K562 (cell line): ENCODE results near the gene CEMIP. TPM values are rescaled to one million over a fixed set of nuclear protein-coding genes. Genes with fewer than 3 reads are reported as not detected.

Source experiments
- ATAC-seq: fragments of 200-7000 bp; cut with Tn5 transposase; 3 replicates; pipeline ENCODE4 v1.9.1; 2020; ENCODE audit warnings: moderate library complexity
- BruUV-seq: library from RNA; stranded (reverse); fragments of 400-500 nt; replicated peaks from 2 replicates; lab custom pipeline; 2021; lab: Mats Ljungman, UMichigan
- CTCF ChIA-PET: fragments of 300-600 bp; formaldehyde crosslinking; extraction: SDS; loops from one replicate; lab custom pipeline; 2021; ENCODE audit warnings: low intra/inter-chr PET ratio; lab: Yijun Ruan, JAX
- POLR2A ChIA-PET: fragments of 300-600, 350-650 bp; sonication (Branson Sonifier 250); formaldehyde crosslinking; extraction: SDS; loops from one replicate; lab custom pipeline; 2021; ENCODE audit warnings: antibody characterized with exemption, inconsistent platforms; lab: Yijun Ruan, JAX
- DNase-seq, 4 experiments: peaks; one replicate each; pipeline versions ENCODE4 v3.0.0 to v3.0.0-alpha.2; 2011 to 2018; ENCODE audit warnings: low spot score in 3 of 4, mixed read lengths in 3 of 4; ENCODE audit errors: extremely low read depth in 1 of 4
- FAIRE-seq: peaks from 2 replicates; lab custom pipeline; 2011; peaks lifted over from hg19 to GRCh38; lab: Jason Lieb, UNC
- H2AFZ ChIP-seq: 2 replicates; pipeline ENCODE4 v1.6.0; 2011; ENCODE audit warnings: low read depth, low read length, control low read depth, inconsistent platforms
- H3K27ac ChIP-seq: fragments of 200-600 bp; 3 replicates; pipeline ENCODE4 v1.8.0; 2011; ENCODE audit warnings: low read depth, mild to moderate bottlenecking, control low read depth, inconsistent platforms, low read length, moderate library complexity, mixed read lengths; ENCODE audit errors: extremely low read depth
- H3K27me3 ChIP-seq, 2 experiments: fragments of 300-600 bp in 1 of 2; 2 replicates in 1 of 2; 3 replicates in 1 of 2; pipeline versions ENCODE4 v1.6.0 to v1.8.0; 2011; ENCODE audit warnings: inconsistent platforms in 2 of 2, low read length in 2 of 2, mild to moderate bottlenecking in 1 of 2, mixed read lengths in 1 of 2, moderate library complexity in 1 of 2; ENCODE audit not compliant: control insufficient read depth in 2 of 2, insufficient read depth in 2 of 2
- H3K36me3 ChIP-seq: fragments of 300-600 bp; 3 replicates; pipeline ENCODE4 v1.8.0; 2011; ENCODE audit warnings: mild to moderate bottlenecking, low read length, inconsistent platforms; ENCODE audit not compliant: control insufficient read depth, insufficient read depth
- H3K4me1 ChIP-seq, 2 experiments: fragments of 200-600 bp in 1 of 2; replicated peaks in 1 of 2; 2 replicates in 1 of 2; 3 replicates in 1 of 2; pipeline versions ENCODE4 v1.5.1 to v1.8.0; 2011; ENCODE audit warnings: inconsistent platforms in 2 of 2, low read length in 2 of 2, mild to moderate bottlenecking in 1 of 2, mixed read lengths in 1 of 2, moderate library complexity in 1 of 2; ENCODE audit not compliant: control insufficient read depth in 2 of 2, insufficient read depth in 2 of 2
- H3K4me2 ChIP-seq: 2 replicates; pipeline ENCODE4 v1.6.1; 2011; ENCODE audit warnings: low read length, control low read depth, inconsistent platforms, mixed read lengths; ENCODE audit not compliant: insufficient read depth
- H3K4me3 ChIP-seq: fragments of 200-600 bp; sonication (generic), shearing (Covaris generic); 2 replicates; pipeline ENCODE4 v1.5.1; 2016; ENCODE audit warnings: control low read depth, inconsistent platforms
- H3K79me2 ChIP-seq: fragments of 200-600 bp; 3 replicates; pipeline ENCODE4 v1.8.0; 2011; ENCODE audit warnings: low read length, inconsistent platforms; ENCODE audit not compliant: control insufficient read depth, insufficient read depth
- H3K9ac ChIP-seq, 2 experiments: 2 replicates each; pipeline versions ENCODE4 v1.6.0 to v1.6.1; 2011; ENCODE audit warnings: low read depth in 2 of 2, low read length in 2 of 2, control low read depth in 1 of 2, inconsistent platforms in 1 of 2, mild to moderate bottlenecking in 1 of 2, mixed read lengths in 1 of 2; ENCODE audit not compliant: insufficient read depth in 1 of 2
- H3K9me1 ChIP-seq: one replicate; pipeline ENCODE4 v1.6.0; 2011; ENCODE audit warnings: inconsistent platforms, mild to moderate bottlenecking, low read length, moderate library complexity; ENCODE audit not compliant: control insufficient read depth, insufficient read depth
- H3K9me3 ChIP-seq: replicated peaks from 2 replicates; pipeline ENCODE4 v1.5.1; 2011; ENCODE audit warnings: low read depth, low read length, inconsistent platforms; ENCODE audit not compliant: control insufficient read depth, insufficient read depth
- H4K20me1 ChIP-seq: replicated peaks from 2 replicates; pipeline ENCODE4 v1.6.1; 2011; ENCODE audit warnings: low read length, inconsistent platforms, mixed read lengths; ENCODE audit not compliant: control insufficient read depth, insufficient read depth
- NFIX ChIP-seq: fragments of 250-450 bp; sonication (Bioruptor Pico); IDR thresholded peaks from 2 replicates; pipeline ENCODE4 v1.4.0; 2020; ENCODE audit warnings: low read depth, mild to moderate bottlenecking, moderate library complexity
- POU5F1 ChIP-seq: fragments of 150-350 bp; IDR thresholded peaks from 2 replicates; pipeline ENCODE4 v1.6.1; 2014; ENCODE audit warnings: borderline replicate concordance, low read length, low read depth, mild to moderate bottlenecking; ENCODE audit not compliant: partially characterized antibody
- SMAD2 ChIP-seq: fragments of 150-350 bp; IDR thresholded peaks from 2 replicates; pipeline ENCODE4 v1.6.1; 2014; ENCODE audit warnings: low read depth, mild to moderate bottlenecking, low read length
- SMARCA5 ChIP-seq: fragments of 450-650 bp; IDR thresholded peaks from 2 replicates; pipeline ENCODE4 v1.6.1; 2016
- STAG1 ChIP-seq: sonication (generic); formaldehyde crosslinking; IDR thresholded peaks from 2 replicates; pipeline ENCODE4 v1.5.0; 2020; ENCODE audit warnings: missing genetic modification reagents, borderline replicate concordance
- ZEB2 ChIP-seq: fragments of 450-650 bp; IDR thresholded peaks from 2 replicates; pipeline ENCODE4 v1.6.1; 2016
- ZNF589 ChIP-seq: fragments of 200-800 bp; sonication (Bioruptor generic); IDR thresholded peaks from 2 replicates; pipeline ENCODE4 v1.6.1; 2016; ENCODE audit warnings: low read depth, missing genetic modification characterization, missing compliant biosample characterization
- ZNF766 ChIP-seq: fragments of 200-800 bp; sonication (Bioruptor generic); conservative IDR thresholded peaks from 2 replicates; pipeline ENCODE4 v1.6.1; 2016; ENCODE audit warnings: missing genetic modification characterization, missing compliant biosample characterization
- WGBS: fragments of 100-300 bp; shearing (Covaris generic); methylation state at CpG from one replicate; pipeline ENCODE4 v1.1.6; 2016; ENCODE audit warnings: low coverage, mixed read lengths; ENCODE audit not compliant: insufficient coverage; ENCODE audit errors: missing lambda C conversion rate; 5-methylcytosine and 5-hydroxymethylcytosine counted together
- in situ Hi-C: fragments of 300-500 bp; cut with MboI; formaldehyde crosslinking; loops from 4 replicates; pipeline ENCODE4 v1.15.0; 2018; ENCODE audit warnings: inconsistent platforms, mixed read lengths
- intact Hi-C: fragments of 100-400 bp; cut with micrococcal nuclease; formaldehyde crosslinking; loops from 2 replicates; pipeline ENCODE4 v1.14.2; 2022
- polyA plus RNA-seq, 8 experiments: library from polyadenylated mRNA; depleted of rRNA in 4 of 8; stranded (reverse) in 5 of 8; unstranded in 3 of 8; fragments of >200 nt; fragmentation: Nextera tagmentation in 2 of 8; fragmentation: Illumina TruSeq in 1 of 8; extraction: Ambion mirVana in 2 of 8; extraction: Trizol in 1 of 8; gene quantifications; 2 replicates each; pipeline versions ENCODE4 v1.2.1 to v1.2.3, GENCODE V29; 2011 to 2014; ENCODE audit warnings: inconsistent platforms in 1 of 8, missing spikeins in 1 of 8
- total RNA-seq, 7 experiments: library from RNA; depleted of rRNA in 6 of 7; stranded (reverse); fragments of >200 nt in 6 of 7; fragmentation: Illumina TruSeq in 2 of 7; extraction: Trizol in 2 of 7; gene quantifications; 2 replicates each; pipeline versions ENCODE4 v1.2.1 to v1.2.3, GENCODE V29; 2011 to 2021; ENCODE audit warnings: low replicate concordance in 1 of 7
- TF ChIP-seq, protein P1 (sequence below): fragments of 250-450 bp; sonication (Bioruptor Pico); IDR thresholded peaks from 2 replicates; pipeline ENCODE4 v1.8.0; 2022; ENCODE audit warnings: moderate library complexity, mild to moderate bottlenecking, inconsistent platforms

CEMIP gene
- total and polyA plus RNA-seq, 9 of the 15 experiments (the other 6 are each of a cell fraction or from before 2014, with no cell fraction given) = 0.33 TPM; not detected in 8

DNA sequence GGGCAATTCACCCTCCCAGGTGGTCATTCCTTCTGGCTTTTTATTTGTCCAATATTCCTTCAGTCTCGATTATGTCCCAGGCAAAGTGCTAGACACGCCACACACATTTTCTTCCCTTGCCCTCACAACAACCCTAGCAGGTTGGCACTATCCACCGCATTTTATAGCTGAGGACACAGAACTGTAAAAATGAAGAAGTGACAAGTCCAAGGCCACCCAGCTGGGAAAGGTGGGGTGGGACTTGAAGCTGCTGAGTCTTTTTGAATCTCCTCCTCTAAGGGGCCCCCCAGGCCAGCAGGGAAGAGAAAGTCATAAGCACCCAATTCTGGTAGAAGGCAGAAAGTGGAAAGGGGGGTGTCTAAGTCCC is 60.6 kb downstream of the CEMIP start:
- TF ChIP-seq ZEB2 = no peak
- no peak for TF ChIP-seq ZNF766 (CRISPR knock-in tag)
- TF ChIP-seq STAG1 (CRISPR knock-in tag) = no peak
- TF ChIP-seq POU5F1 = no peak
- TF ChIP-seq, protein P1, sequence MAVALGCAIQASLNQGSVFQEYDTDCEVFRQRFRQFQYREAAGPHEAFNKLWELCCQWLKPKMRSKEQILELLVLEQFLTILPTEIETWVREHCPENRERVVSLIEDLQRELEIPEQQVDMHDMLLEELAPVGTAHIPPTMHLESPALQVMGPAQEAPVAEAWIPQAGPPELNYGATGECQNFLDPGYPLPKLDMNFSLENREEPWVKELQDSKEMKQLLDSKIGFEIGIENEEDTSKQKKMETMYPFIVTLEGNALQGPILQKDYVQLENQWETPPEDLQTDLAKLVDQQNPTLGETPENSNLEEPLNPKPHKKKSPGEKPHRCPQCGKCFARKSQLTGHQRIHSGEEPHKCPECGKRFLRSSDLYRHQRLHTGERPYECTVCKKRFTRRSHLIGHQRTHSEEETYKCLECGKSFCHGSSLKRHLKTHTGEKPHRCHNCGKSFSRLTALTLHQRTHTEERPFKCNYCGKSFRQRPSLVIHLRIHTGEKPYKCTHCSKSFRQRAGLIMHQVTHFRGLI (CRISPR knock-in tag) = no peak
- no peak for TF ChIP-seq ZNF589 (CRISPR knock-in tag)
- TF ChIP-seq NFIX (CRISPR knock-in tag) = no peak
- TF ChIP-seq SMARCA5 = no peak
- no peak for TF ChIP-seq SMAD2
- TF ChIP-seq, all 486 proteins: peak for 0
- Histone ChIP-seq H3K36me3 (no peaks in the 10 kb centered on the region), H3K27ac (no peak overlapping the region), H3K9me3 (no peaks in the 10 kb centered on the region), H3K4me3 (no peak overlapping the region), H3K4me2 (no peak overlapping the region), H3K27me3 (peaks cover 11 to 48% of the 10 kb centered on the region in 2 experiments; a peak in 4 of 5 replicates), H2AFZ (no peak overlapping the region), H3K9ac (no peak overlapping the region), H3K4me1 (no peaks in the 10 kb centered on the region; a peak in 1 of 5 replicates), H3K79me2 (no peaks in the 10 kb centered on the region), H4K20me1 (no peaks in the 10 kb centered on the region; the same call in 1 of the 2 replicates), H3K9me1 (no peaks in the 10 kb centered on the region)
- no TSS peak for BruUV-seq
- 2% methylated on average over 3 of the region's 3 CpGs for WGBS
- no peak for FAIRE-seq
- CTCF ChIA-PET = no interaction called here
- intact Hi-C loops = no loop called here
- ATAC-seq = no peak
- POLR2A ChIA-PET = no interaction called here
- no peak for DNase-seq
- in situ Hi-C loops = no loop called here
